HG03039 (cell line): ENCODE results near the gene OR51A7.
"Not testable (repeated sequence)": the region's sequence is repeated elsewhere in the genome, so short reads cannot be mapped to it uniquely, and the experiment has no call there.

Source experiments
- ATAC-seq: cut with Tn5 transposase; IDR thresholded peaks from one replicate; pipeline ENCODE4 v1.9.1; 2021; ENCODE audit warnings: mild to moderate bottlenecking, moderate library complexity; ENCODE audit not compliant: unreplicated experiment

The OR51A7 gene

DNA sequence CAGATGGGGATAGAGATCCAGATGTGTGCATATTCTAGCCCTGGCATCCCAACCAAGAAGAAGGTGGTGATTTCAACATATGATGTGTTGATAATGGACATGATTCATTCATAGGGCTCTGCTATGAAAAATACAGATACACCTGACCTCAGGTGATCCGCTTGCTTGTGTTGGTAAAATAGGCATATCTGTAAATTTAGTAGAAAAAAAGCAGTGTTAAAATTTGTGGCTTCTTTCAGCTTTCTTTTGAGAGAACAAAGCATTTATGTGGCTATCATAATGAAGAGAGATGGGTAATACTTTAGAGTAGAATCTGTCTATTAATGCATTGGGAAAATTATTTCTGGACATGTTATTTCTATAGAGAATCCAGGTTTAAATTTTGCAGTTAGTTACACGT is 52.0 kb downstream of the OR51A7 start, which contains the start of gene OR51A2:
OR51A2 (minus strand) TSS at position 101 of the 400 bp plus-strand sequence; CDS start at position 101, 0 bp downstream.
- not testable (repeated sequence) for ATAC-seq

DNA sequence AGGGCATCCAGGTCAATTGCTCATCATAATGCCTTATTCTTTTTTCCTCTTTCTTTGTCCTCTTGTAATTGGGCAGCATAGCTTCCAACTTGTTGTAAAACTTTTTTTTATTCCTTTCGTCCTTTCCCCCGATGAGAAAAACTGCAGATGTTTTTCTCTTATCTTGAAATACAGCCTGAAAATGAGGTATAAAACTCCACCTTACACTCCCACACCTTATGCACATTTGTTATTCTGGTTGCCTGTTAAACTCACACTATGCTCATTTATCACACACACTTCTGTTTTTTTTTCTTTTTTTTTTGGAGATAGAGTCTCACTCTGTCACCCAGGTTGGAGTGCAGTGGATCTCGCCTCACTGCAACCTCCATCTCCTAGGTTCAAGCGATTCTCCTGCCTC is 53.8 kb downstream of the OR51A7 start:
- no peak for ATAC-seq
